Smooth muscle cell (in vitro differentiated cells): ENCODE results near the gene SEMA6A. TPM values are rescaled to one million over a fixed set of nuclear protein-coding genes. Genes with fewer than 3 reads are reported as not detected.

ENCODE experiments used
- DNase-seq: peaks from one replicate; lab custom pipeline; 2025; ENCODE audit not compliant: unreplicated experiment; lab: John Stamatoyannopoulos, UW
- H2AFZ ChIP-seq: fragments of 200-600 bp; sonication (generic); 2 replicates; pipeline ENCODE4 v1.6.0; 2016; ENCODE audit warnings: antibody characterized with exemption, low read depth, mild to moderate bottlenecking
- H3F3A ChIP-seq: fragments of 200-600 bp; sonication (generic); 2 replicates; pipeline ENCODE4 v1.6.0; 2017; ENCODE audit warnings: antibody characterized with exemption, low read depth
- H3K27ac ChIP-seq: fragments of 200-600 bp; sonication (generic); 2 replicates; pipeline ENCODE4 v1.5.1; 2016; ENCODE audit warnings: low read depth, mild to moderate bottlenecking
- H3K27me3 ChIP-seq: fragments of 200-600 bp; sonication (generic); 2 replicates; pipeline ENCODE4 v1.6.1; 2016; ENCODE audit warnings: low read depth, mild to moderate bottlenecking
- H3K36me3 ChIP-seq: fragments of 200-600 bp; sonication (generic); 2 replicates; pipeline ENCODE4 v1.5.1; 2016; ENCODE audit warnings: low read depth
- H3K4me1 ChIP-seq: fragments of 200-600 bp; sonication (generic); 2 replicates; pipeline ENCODE4 v1.5.1; 2016; ENCODE audit warnings: low read depth
- H3K4me2 ChIP-seq: fragments of 200-600 bp; sonication (generic); 2 replicates; pipeline ENCODE4 v1.6.0; 2016; ENCODE audit warnings: mild to moderate bottlenecking
- H3K4me3 ChIP-seq: fragments of 200-600 bp; sonication (generic); 2 replicates; pipeline ENCODE4 v1.5.1; 2016; ENCODE audit warnings: mild to moderate bottlenecking
- H3K79me2 ChIP-seq: fragments of 200-600 bp; sonication (generic); 2 replicates; pipeline ENCODE4 v1.6.0; 2016; ENCODE audit warnings: low read depth, mild to moderate bottlenecking
- H3K9ac ChIP-seq: fragments of 200-600 bp; sonication (generic); 2 replicates; pipeline ENCODE4 v1.6.0; 2016; ENCODE audit warnings: low read depth
- H3K9me3 ChIP-seq: fragments of 200-600 bp; sonication (generic); replicated peaks from 2 replicates; pipeline ENCODE4 v1.5.1; 2016; ENCODE audit warnings: low read depth
- H4K20me1 ChIP-seq: fragments of 200-600 bp; sonication (generic); 2 replicates; pipeline ENCODE4 v1.6.0; 2016; ENCODE audit warnings: low read depth
- whole genome bisulfite sequencing: methylation state at CpG from one replicate; pipeline ENCODE4 v1.1.7; 2016; ENCODE audit warnings: low lambda C conversion rate; 5-methylcytosine and 5-hydroxymethylcytosine counted together
- polyA plus RNA-seq: library from polyadenylated mRNA; unstranded; fragments of >200 nt; fragmentation: Nextera tagmentation; extraction: Ambion mirVana; gene quantifications from 2 replicates; pipeline ENCODE4 v1.2.1, GENCODE V29; 2016
- total RNA-seq: library from RNA; depleted of rRNA; stranded (reverse); fragments of >200 nt; gene quantifications from 2 replicates; pipeline ENCODE4 v1.2.3, GENCODE V29; 2014
- TF ChIP-seq, protein P1 (sequence below): fragments of 200-600 bp; sonication (generic); IDR thresholded peaks from 2 replicates; pipeline ENCODE4 v1.5.1; 2017; ENCODE audit warnings: borderline replicate concordance, mild to moderate bottlenecking, antibody characterized with exemption; ENCODE audit not compliant: insufficient read depth, poor library complexity, severe bottlenecking

The SEMA6A gene
- total and polyA plus RNA-seq, 2 experiments from 2014 or later, result 6.3 to 12.9 TPM

DNA sequence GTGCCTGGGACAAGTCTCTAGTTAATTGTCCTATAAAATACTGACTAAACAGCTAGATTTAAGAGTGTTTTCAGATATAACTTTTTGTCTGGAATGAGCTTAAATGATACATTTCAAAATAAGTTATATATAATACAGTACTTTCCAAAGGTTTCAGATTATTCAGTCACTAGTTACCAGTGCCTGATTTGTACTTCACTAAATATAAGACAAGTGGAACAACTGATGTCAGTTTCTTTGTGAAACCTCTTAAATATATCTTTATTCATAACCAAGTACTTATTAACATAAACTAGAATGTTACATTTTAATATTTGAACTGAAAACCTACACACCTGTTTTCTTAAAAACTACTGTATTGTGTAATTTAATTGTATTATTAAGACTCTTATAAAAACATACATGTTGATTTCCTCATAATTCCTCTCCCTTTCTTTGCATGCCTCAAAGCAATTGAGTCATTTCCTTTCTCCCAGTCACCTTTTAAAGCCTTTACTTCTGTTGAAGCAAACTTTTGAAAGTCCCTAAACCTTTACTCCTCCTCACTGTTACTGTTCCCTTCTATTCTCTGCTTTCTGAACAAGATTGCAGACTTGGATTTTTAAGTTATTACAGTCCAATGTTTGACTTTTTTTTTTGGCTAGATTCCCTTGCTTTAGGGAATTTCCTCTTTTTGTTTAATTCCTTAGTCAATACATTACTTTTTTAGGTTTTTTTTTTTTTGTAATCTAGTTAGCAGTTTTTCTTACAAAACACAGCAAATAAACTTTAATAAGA is 8.7 kb upstream of the SEMA6A start:
- Histone ChIP-seq H3K27ac (no peak overlapping the region), H3K4me1 (no peaks in the 10 kb centered on the region), H3K36me3 (no peaks in the 10 kb centered on the region), H4K20me1 (no peaks in the 10 kb centered on the region), H3K4me2 (no peak overlapping the region), H2AFZ (no peak overlapping the region), H3F3A (no peaks in the 10 kb centered on the region), H3K9ac (no peak overlapping the region), H3K79me2 (no peaks in the 10 kb centered on the region), H3K9me3 (no peaks in the 10 kb centered on the region), H3K27me3 (no peaks in the 10 kb centered on the region), H3K4me3 (no peak overlapping the region)
- TF ChIP-seq, protein P1, sequence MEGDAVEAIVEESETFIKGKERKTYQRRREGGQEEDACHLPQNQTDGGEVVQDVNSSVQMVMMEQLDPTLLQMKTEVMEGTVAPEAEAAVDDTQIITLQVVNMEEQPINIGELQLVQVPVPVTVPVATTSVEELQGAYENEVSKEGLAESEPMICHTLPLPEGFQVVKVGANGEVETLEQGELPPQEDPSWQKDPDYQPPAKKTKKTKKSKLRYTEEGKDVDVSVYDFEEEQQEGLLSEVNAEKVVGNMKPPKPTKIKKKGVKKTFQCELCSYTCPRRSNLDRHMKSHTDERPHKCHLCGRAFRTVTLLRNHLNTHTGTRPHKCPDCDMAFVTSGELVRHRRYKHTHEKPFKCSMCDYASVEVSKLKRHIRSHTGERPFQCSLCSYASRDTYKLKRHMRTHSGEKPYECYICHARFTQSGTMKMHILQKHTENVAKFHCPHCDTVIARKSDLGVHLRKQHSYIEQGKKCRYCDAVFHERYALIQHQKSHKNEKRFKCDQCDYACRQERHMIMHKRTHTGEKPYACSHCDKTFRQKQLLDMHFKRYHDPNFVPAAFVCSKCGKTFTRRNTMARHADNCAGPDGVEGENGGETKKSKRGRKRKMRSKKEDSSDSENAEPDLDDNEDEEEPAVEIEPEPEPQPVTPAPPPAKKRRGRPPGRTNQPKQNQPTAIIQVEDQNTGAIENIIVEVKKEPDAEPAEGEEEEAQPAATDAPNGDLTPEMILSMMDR, result no peak
- DNase-seq, result no peak

GRCh38 chr5:116581910-116582309 is 7.3 kb upstream of the SEMA6A start:
- 93% methylated on average over 1 of the region's 1 CpG for WGBS
- Histone ChIP-seq H3K9me3 (no peaks in the 10 kb centered on the region), H3K4me2 (no peak overlapping the region), H2AFZ (no peak overlapping the region), H3K27ac (no peak overlapping the region), H3K36me3 (no peaks in the 10 kb centered on the region), H3F3A (no peaks in the 10 kb centered on the region), H3K4me3 (no peak overlapping the region), H3K4me1 (no peaks in the 10 kb centered on the region), H3K79me2 (no peaks in the 10 kb centered on the region), H3K9ac (no peak overlapping the region), H3K27me3 (no peaks in the 10 kb centered on the region), H4K20me1 (no peaks in the 10 kb centered on the region)
- TF ChIP-seq, protein P1, result no peak
- DNase-seq, result no peak

DNA sequence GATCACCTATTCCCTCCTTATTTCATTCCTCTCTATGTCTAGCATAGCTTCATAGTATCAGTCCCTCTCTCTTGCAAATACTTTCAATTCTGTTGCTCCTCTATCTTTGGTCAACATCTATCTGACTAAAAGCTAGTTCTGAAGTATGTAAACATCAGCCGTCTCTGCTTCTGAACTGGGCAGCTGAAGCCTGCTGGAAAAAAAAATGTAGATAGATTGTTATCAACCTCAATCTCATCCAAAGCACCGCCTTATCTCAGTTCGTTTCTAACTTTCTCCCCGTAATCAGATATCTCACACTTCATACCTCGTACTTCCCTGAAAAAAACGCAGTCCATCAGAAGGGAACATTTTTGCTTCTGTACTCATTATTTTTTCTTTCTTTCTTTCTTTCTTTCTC is 4.5 kb upstream of the SEMA6A start:
- H3K79me2 ChIP-seq, result peaks cover under 1% of the 10 kb centered on the region
- TF ChIP-seq, protein P1, result no peak
- H3F3A ChIP-seq, result no peaks in the 10 kb centered on the region
- no peaks in the 10 kb centered on the region for H3K36me3 ChIP-seq
- no peak overlapping the region for H2AFZ ChIP-seq
- H3K4me2 ChIP-seq, result no peak overlapping the region
- no peaks in the 10 kb centered on the region for H4K20me1 ChIP-seq
- no peak overlapping the region for H3K4me3 ChIP-seq
- no peak overlapping the region for H3K27ac ChIP-seq
- H3K4me1 ChIP-seq, result peaks cover 4% of the 10 kb centered on the region
- DNase-seq, result no peak
- H3K9ac ChIP-seq, result no peak overlapping the region
- WGBS, result 29% methylated on average over 6 of the region's 6 CpGs
- no peaks in the 10 kb centered on the region for H3K27me3 ChIP-seq
- no peaks in the 10 kb centered on the region for H3K9me3 ChIP-seq

DNA sequence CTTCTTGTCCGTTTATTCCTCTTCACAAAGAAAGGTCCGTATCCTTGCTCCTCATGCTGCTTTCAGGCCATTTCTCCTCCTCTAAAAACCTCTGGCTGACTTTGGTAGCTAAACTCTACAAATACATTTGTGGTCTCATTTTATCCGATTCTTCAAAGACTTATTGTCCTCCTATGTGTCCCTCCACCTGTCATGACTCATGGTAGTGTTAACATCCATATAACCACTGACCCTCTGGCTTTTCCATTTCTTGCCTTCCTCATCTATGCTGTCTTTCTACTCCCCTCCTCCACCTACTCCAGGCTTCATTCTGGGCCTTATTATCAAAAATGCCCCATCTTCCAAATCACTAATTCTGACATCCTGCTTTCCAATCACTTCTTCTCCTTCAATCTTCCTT is 4.1 kb upstream of the SEMA6A start:
- Histone ChIP-seq H3K27me3 (no peaks in the 10 kb centered on the region), H4K20me1 (no peaks in the 10 kb centered on the region), H3K79me2 (peaks cover 5% of the 10 kb centered on the region), H3K9me3 (no peaks in the 10 kb centered on the region), H3K27ac (no peak overlapping the region), H3K9ac (no peak overlapping the region), H3K4me2 (no peak overlapping the region), H3K4me1 (peaks cover 4% of the 10 kb centered on the region), H2AFZ (no peak overlapping the region), H3K4me3 (no peak overlapping the region), H3F3A (no peaks in the 10 kb centered on the region), H3K36me3 (no peaks in the 10 kb centered on the region)
- WGBS, result 86% methylated on average over 3 of the region's 3 CpGs
- TF ChIP-seq, protein P1, result no peak
- no peak for DNase-seq
